HG03354 (cell line): Measurements from ENCODE around the gene CACNA1C.

ENCODE experiments used
- ATAC-seq: cut with Tn5 transposase; IDR thresholded peaks from one replicate; pipeline ENCODE4 v1.9.1; 2021; ENCODE audit warnings: mild to moderate bottlenecking; ENCODE audit not compliant: unreplicated experiment, poor library complexity, severe bottlenecking

The CACNA1C gene

GRCh38 chr12:2689393-2689792 lies 636.6 kb downstream of the CACNA1C start:
- ATAC-seq: no peak

- ATAC-seq: no peak
These were observed 637.1 kb downstream of the CACNA1C start for GRCh38 chr12:2689879-2690278.

GRCh38 chr12:2690348-2691005 lies 637.7 kb downstream of the CACNA1C start:
- no peak for ATAC-seq

GRCh38 chr12:2691006-2691344 lies 638.2 kb downstream of the CACNA1C start:
- peak; percentile 52 for ATAC-seq

GRCh38 chr12:2691345-2692071 lies 638.7 kb downstream of the CACNA1C start:
- peak; percentile 78 for ATAC-seq

- ATAC-seq: peak; percentile 15
These were observed 639.3 kb downstream of the CACNA1C start for GRCh38 chr12:2692080-2692479.

GRCh38 chr12:2693244-2693860 lies 640.6 kb downstream of the CACNA1C start:
- ATAC-seq: no peak

GRCh38 chr12:2693980-2694610 lies 641.3 kb downstream of the CACNA1C start:
- no peak for ATAC-seq

- ATAC-seq: no peak
These were observed 643.3 kb downstream of the CACNA1C start for GRCh38 chr12:2696136-2696535.

GRCh38 chr12:2697057-2697800 lies 644.4 kb downstream of the CACNA1C start:
- no peak for ATAC-seq

GRCh38 chr12:2698566-2698965 lies 645.8 kb downstream of the CACNA1C start:
- ATAC-seq: no peak

GRCh38 chr12:2710701-2711100 lies 657.9 kb downstream of the CACNA1C start:
- ATAC-seq: no peak

- ATAC-seq: no peak
These were observed 666.6 kb downstream of the CACNA1C start for GRCh38 chr12:2719392-2719791.

GRCh38 chr12:2722806-2723205 lies 670.0 kb downstream of the CACNA1C start:
- ATAC-seq: no peak

- ATAC-seq: no peak
These were observed 679.5 kb downstream of the CACNA1C start for GRCh38 chr12:2732290-2732689.

- no peak for ATAC-seq
These were observed 680.9 kb downstream of the CACNA1C start for GRCh38 chr12:2733493-2734355.

- ATAC-seq: no peak
These were observed 682.6 kb downstream of the CACNA1C start for GRCh38 chr12:2735432-2735831.

GRCh38 chr12:2737656-2738241 lies 685.0 kb downstream of the CACNA1C start:
- ATAC-seq: no peak

GRCh38 chr12:2739069-2739468 lies 686.3 kb downstream of the CACNA1C start:
- ATAC-seq: no peak
